Stimulated activated CD4-positive, alpha-beta T cell treated with anti-CD3 and anti-CD28 coated beads, Interleukin-15, amount 100 ng/mL, for 1 hour (primary cell): ENCODE data around the gene ARGFX.
"Not testable (repeated sequence)": the region's sequence is repeated elsewhere in the genome, so short reads cannot be mapped to it uniquely, and the experiment has no call there.

Experiments
- DNase-seq, 2 donors: peaks; one replicate each; pipeline ENCODE4 v3.0.0-alpha.2; 2020; ENCODE audit warnings: low read depth in 1 of 2, low spot score in 1 of 2

The ARGFX gene

GRCh38 chr3:121567649-121568048 lies at the start of gene ARGFX:
TSS of gene ARGFX (plus strand) at chr3:121567949. CDS start at chr3:121570714, 2,765 bp downstream.
- DNase-seq: no peak

- DNase-seq: no peak
Measured at GRCh38 chr3:121517953-121518655, 49.6 kb upstream of the ARGFX start.

DNA sequence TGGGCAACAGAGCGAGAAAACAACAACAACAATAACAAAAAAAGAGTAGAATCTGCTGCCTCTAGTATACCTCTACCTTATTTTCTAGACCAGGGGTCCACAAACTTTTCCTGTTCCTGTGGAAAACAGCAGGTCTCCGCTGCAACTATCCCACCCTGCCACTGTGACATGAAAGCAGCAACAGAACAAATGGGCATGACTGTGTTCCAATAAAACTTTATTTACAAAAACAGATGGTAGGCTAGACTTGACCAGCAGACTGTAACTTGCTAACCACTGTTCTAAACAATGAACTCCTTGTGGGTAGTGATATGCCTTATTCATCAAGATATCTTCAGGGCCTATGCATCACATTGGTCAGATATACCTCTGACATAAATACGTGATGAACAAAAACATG lies 47.2 kb upstream of the ARGFX start:
- no peak for DNase-seq

DNA sequence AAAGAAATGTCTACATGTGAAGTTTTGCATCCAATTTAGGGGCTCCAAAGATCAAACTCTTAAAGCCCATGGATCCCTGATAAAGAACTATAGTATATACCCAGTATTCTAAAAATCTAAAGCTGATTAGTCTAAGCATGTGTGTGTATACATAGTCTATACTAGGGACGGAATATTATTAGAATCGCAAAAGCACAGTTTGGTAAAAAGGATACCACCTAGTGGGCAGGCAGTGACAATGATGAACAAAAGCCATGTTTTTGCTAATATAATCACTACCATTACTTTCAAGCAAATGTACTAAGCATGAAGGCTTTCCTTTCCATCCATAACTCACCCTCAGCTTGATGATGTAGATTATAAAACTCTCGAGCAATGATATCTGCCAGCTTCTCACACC lies 38.4 kb upstream of the ARGFX start:
- DNase-seq: no peak

GRCh38 chr3:121531269-121531668 lies 36.5 kb upstream of the ARGFX start:
- no peak for DNase-seq

DNA sequence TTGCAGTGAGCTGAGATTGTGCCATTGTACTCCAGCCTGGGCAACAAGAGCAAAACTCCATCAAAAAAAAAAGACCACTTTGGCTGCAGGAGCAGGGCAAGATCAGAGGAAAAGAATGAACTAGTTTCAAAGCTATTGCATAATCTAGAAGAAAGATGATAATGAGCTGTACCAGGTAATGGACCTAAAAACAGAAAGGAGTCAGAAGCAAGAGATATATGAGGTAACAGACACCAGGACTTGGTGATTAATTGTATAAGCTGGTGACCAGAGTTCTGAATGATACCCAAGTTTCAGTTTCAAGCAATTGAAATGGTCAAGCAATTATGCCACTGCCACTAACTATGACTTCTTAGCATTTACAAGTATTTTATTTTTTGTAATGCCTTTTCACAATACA lies 24.8 kb upstream of the ARGFX start:
- no peak for DNase-seq

DNA sequence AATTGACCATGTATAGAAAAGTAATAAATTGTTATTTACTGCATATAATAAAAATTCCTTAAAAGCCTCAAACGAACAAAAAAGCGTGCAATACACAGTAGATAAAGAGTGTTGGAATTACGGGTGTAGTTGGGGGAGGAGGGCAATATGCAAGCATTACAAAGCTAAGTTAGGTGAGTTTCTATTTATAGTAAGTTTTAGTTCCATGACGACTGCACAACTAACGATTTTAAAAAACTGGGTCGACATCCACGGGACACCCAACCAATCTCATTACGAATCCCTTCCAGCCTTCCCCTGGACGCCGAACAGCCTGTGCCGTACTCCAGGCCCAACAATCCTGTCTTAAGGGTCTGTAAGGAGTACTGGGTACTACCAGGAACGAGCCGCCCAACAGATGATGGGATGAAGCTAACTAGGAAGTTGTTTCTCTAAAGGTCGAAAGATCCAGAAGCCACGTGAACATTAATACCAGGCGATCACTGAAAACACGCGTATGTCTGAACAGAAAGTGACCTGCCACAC lies 22.6 kb upstream of the ARGFX start:
- DNase-seq: no peak

DNA sequence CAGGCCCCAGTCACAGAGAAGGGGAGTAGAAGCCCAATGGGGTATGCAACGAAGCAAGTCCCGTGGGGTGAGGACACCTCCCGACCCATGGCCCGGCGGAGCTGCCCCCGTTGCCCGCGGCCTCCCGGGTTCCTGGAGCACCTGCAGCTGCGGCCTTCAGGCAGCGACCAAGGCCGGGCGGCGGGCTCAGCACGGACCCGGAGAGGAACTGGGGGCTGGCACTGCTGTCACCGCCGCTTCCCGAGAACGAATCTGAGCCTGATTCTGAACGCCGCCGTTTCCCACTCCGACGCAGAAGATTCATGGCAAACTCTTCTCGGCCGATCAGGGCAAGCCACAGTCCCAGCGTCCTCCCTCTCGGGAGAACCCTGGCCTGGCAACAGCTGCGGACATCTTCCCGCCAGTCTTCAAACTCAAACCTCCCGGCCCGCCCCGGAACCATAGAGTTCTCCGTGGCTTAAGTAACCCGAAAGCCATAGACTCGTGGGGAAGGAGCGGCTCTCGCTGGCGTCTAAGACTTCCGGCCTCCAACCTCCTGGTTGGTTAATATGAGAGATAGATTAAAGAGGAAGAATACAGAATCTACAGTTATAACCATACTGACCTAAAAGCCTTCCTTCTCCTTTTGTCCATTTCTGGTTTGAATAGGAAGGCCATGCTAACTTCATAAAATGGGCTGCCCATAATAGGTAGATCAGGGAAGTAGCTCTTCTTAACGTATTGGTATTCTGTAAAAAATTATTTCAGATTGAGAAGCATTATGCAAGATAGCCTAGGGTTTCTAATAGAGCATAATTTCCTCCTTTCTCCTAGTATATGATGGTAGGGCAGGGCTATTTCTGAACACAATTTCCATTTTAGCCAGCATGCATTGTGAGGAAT lies 21.9 kb upstream of the ARGFX start, which contains the start of gene POLQ:
TSS of gene POLQ (minus strand) at position 415 of the 882 bp plus-strand sequence. CDS start at position 304, 111 bp downstream.
- DNase-seq: peak; percentile 65 to 71

DNA sequence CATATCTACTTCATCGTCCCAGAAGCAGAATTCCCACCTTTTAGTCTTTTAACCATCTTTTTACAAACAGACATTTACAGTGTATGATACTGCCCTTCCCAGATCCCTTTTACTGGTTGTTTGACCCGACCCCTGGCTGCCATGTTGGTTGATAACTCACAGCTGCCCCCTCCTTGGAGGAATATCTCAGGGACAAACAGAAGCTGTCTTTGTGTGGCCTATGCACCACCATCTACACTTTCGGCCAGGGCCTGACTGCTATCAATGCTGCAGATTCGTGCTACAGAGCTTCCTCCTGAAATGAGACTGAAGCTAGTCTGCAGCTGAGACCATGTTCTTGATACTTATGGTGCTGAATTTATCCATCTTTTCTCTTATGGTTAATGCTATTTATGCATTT lies 15.4 kb upstream of the ARGFX start:
- no peak for DNase-seq

DNA sequence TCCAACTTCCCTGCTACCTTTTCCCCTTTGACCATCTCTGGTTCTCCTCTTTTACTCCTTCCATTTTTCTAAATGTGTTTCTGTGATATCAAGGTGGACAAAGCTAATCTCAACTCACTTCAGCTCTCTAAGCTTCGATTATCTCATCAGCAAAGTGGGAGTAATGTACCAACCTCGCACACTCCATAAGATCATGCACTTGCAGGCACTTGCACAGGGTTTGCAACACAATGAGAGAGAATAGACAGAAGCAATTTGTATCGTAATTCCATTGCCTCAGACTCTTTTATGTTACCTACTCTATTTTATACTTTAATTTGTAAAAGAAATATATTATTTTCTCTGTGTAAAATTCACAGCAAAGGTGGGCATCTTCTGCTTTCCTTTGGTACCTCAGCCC lies 15.0 kb upstream of the ARGFX start:
- DNase-seq: no peak

- no peak for DNase-seq
Measured at GRCh38 chr3:121557426-121557934, 10.3 kb upstream of the ARGFX start.

DNA sequence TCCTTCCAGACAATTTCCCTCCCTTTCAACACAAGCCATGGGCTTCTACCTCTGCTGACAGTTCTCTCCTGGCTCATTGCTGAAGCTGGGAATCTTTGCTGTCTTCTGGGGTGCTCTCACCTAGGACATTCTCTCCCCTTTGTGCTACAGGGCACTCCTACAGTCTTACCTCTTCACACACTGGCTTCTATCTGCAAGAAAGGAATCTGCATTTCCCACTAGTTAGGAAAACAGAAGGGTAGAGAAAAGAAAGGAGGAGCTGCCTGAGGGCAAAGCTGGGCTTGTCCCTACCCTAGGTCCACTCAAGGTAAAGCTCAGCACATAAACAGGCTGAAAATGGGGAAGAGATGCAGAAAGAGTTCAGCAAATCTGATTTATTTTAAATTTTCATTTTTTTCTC lies 5.6 kb upstream of the ARGFX start:
- no peak for DNase-seq

DNA sequence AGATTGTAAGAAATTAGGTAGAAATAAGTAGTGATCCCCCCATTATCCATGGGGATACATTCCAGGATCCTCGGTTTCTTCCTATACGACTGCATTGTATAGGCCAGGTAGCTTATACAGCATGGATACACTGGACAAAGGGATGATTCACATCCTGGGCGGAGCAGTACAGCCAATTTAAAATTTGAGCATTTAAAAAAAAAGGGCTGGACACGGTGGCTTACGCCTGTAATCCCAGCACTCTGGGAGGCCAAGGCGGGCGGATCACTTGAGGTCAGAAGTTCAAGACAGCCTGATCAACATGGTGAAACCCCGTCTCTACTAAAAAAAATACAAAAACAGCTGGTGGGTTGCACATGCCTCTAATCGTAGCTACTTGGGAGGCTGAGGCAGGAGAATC lies 976 bp upstream of the ARGFX start:
- no peak for DNase-seq

DNA sequence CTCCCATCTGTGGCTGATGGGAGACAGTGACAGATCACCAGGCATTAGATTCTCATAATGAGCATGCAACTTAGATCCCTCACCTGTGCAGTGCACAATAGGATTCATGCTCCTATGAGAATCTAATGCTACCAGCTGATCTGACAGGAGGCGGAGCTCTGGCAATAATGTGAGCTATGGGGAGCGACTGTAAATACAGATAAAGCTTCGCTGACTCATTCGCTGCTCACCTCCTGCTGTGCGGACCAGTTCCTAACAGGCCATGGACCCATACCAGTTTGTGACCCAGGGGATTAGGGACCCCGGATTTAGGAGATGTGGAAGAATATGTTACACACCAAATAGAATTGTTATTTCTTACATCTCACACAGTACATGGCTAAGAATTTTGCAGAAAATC lies 6.7 kb downstream of the ARGFX start:
- DNase-seq: no peak

DNA sequence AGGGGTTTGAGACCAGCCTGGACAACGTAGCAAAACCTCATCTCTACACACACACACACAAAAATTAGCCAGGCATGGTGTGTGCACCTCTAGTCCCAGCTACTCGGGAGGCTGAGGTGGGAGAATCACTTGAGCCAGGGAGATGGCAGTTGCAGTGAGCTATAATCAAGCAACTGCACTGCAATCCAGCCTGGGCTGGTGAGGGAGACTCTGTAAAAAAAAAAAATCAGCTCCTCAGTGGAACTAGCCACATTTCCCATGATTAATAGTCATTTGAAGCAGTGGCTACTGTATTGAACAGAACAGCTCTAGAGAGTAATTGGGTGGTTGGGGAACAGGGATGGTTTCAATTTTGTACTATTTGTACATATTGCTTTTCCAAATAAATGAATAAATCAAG lies 13.9 kb downstream of the ARGFX start:
- DNase-seq: no peak

DNA sequence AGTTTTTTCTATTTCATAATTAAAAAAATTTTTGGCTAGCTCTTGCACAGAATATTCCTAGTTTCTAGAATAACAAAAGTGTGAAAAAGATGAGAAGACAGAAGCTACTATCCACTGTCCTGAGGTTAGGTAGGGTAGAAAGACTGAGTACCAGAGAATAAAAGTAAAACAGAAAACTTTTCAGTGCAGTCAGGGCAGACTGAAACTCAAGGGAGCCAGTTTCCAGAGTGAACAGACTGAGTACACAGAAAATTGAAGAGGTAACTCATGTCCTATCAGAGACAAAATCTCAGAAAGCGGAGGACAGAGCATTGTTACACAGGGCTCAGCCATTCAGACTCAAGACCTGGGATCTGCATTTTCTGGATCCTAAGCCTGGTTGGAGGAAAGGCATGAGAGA lies 16.7 kb downstream of the ARGFX start:
- DNase-seq: no peak

DNA sequence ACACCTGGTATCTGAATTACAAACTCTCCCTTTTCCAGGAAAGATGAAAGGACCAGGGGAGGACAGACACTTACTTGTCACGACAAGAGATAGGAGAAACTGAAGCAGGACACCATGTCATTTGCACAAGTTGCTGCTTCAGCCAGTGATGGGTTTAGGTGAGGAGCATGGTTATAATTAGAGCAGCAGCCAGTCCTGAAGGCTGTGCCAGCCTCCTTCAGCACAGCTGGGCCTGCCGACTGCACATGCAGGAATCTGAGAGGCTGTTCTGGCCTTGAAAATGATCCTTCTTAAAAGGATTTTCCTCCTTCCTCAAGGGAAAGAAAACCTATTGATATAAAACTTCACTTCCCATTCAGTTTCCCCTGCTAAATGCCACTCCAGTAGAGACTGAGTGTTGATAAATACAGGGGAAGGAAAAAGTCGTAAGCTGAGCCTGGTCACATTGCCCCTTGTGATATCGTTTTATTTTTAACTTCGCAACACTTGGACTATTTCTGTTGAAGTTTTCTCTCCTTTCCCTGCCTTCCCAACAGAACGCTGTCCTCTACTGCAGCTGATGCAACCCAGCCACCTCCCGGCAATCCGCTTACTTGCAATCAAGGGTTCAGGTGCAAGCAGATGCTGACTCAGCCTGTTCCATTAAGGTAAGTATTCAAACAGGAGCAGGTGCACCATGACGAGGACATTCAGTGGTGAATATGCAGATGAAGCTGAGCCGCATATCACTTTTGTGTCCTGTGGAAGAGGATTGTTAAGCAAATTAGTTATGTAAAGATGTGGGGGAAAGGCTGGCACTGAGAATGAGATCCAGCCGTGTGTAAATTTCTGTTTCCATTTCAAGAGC lies 25.3 kb downstream of the ARGFX start, which contains the start of gene FBXO40:
TSS of gene FBXO40 (plus strand) at position 524 of the 847 bp plus-strand sequence. CDS start 27,197 bp downstream, outside the sequence.
- no peak for DNase-seq

DNA sequence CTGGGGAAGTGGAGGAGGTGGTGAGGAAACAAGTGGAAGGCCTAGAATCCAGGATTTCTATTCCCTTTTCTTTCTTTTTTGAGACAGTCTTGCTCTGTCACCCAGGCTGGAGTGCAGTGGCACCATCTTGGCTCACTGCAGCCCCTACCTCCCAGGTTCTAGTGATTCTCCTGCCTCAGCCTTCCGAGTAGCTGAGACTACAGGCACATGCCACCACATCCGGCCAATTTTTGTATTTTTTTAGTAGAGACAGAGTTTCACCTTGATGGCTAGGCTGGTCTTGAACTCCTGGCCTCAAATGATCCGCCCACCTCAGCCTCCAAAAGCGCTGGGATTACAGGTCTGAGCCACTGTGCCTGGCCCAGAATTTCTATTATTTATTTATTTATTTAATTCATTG lies 26.1 kb downstream of the ARGFX start:
- not testable (repeated sequence) for DNase-seq

GRCh38 chr3:121594850-121595249 lies 27.1 kb downstream of the ARGFX start:
- no peak for DNase-seq

GRCh38 chr3:121595765-121596406 lies 28.1 kb downstream of the ARGFX start:
- DNase-seq: no peak
